ENCODE measurements around the gene P2RY4.
A peak's percentile ranks its signal among the peaks of the same experiment; 100 is the strongest.
"Not testable (repeated sequence)": the region's sequence is repeated elsewhere in the genome, so short reads cannot be mapped to it uniquely, and the experiment has no call there.

P2RY4 gene

GRCh38 chrX:70281951-70282350, 21.9 kb upstream of the P2RY4 start, which contains the start of gene RAB41:
Gene RAB41, plus strand, starts transcription at chrX:70282172. Its CDS starts 46 bp downstream, at chrX:70282218.
- no peak within 1 kb of the TSS for H3K4me3 ChIP-seq (replicated peaks; ENCODE audit: low read depth, low read length)
- no peak for DNase-seq (ENCODE audit: low read depth)
- TF ChIP-seq CTCF (IDR thresholded peaks at IDR 0.05; ENCODE audit: low read length, missing control alignments) = no peak

GRCh38 chrX:70280573-70280972, 20.6 kb upstream of the P2RY4 start:
- no peak for DNase-seq (ENCODE audit: low read depth)
- TF ChIP-seq CTCF (IDR thresholded peaks at IDR 0.05; ENCODE audit: low read length, missing control alignments) = no peak
- H3K4me3 ChIP-seq (replicated peaks; ENCODE audit: low read depth, low read length) = no peak overlapping the region

GRCh38 chrX:70279081-70279480, 19.1 kb upstream of the P2RY4 start:
- H3K4me3 ChIP-seq (replicated peaks; ENCODE audit: low read depth, low read length) = no peak overlapping the region
- no peak for DNase-seq (ENCODE audit: low read depth)
- TF ChIP-seq CTCF (IDR thresholded peaks at IDR 0.05; ENCODE audit: low read length, missing control alignments) = no peak

- not testable (repeated sequence) for DNase-seq (ENCODE audit: low read depth); H3K4me3 ChIP-seq (replicated peaks; ENCODE audit: low read depth, low read length)
These were observed 14.0 kb upstream of the P2RY4 start for GRCh38 chrX:70274029-70274428.

- no peak for TF ChIP-seq CTCF (IDR thresholded peaks at IDR 0.05; ENCODE audit: low read length, missing control alignments)
- H3K4me3 ChIP-seq (replicated peaks; ENCODE audit: low read depth, low read length) = no peak within 1 kb of the TSS
- DNase-seq (ENCODE audit: low read depth) = no peak
These were observed 8.0 kb upstream of the P2RY4 start, which contains the start of gene ARR3 for GRCh38 chrX:70268034-70268433. Gene ARR3, plus strand, starts transcription at chrX:70268334. Its CDS starts 1,052 bp downstream, at chrX:70269386.

GRCh38 chrX:70264784-70265183, 4.8 kb upstream of the P2RY4 start:
- TF ChIP-seq CTCF (IDR thresholded peaks at IDR 0.05; ENCODE audit: low read length, missing control alignments) = no peak
- H3K4me3 ChIP-seq (replicated peaks; ENCODE audit: low read depth, low read length) = no peak overlapping the region
- DNase-seq (ENCODE audit: low read depth) = peak; percentile 19

GRCh38 chrX:70262952-70263567, 3.1 kb upstream of the P2RY4 start:
- TF ChIP-seq CTCF (IDR thresholded peaks at IDR 0.05; ENCODE audit: low read length, missing control alignments) = peak; percentile 64
- no peak overlapping the region for H3K4me3 ChIP-seq (replicated peaks; ENCODE audit: low read depth, low read length)
- DNase-seq (ENCODE audit: low read depth) = peak; percentile 46

Data from fibroblast of pulmonary artery (primary cell).